Ramos (cell line): ENCODE results near the gene VWC2L.

Source experiments
- in situ Hi-C: fragments of 300-500 bp; cut with MboI; formaldehyde crosslinking; loops from one replicate; pipeline ENCODE4 v1.14.3; 2022; ENCODE audit warnings: low sequenced_read_pairs; ENCODE audit not compliant: unreplicated experiment

VWC2L gene

GRCh38 chr2:214465363-214466146 is 54.7 kb downstream of the VWC2L start:
- in situ Hi-C loops, result no loop called here

GRCh38 chr2:214469728-214470127 is 58.9 kb downstream of the VWC2L start:
- in situ Hi-C loops, result no loop called here

GRCh38 chr2:214471382-214471781 is 60.5 kb downstream of the VWC2L start:
- in situ Hi-C loops, result no loop called here

GRCh38 chr2:214471990-214472389 is 61.1 kb downstream of the VWC2L start:
- in situ Hi-C loops, result no loop called here

- in situ Hi-C loops, result no loop called here
Measured at GRCh38 chr2:214477305-214477704, 66.5 kb downstream of the VWC2L start.

- in situ Hi-C loops, result no loop called here
Measured at GRCh38 chr2:214481204-214481603, 70.3 kb downstream of the VWC2L start.

- in situ Hi-C loops, result no loop called here
Measured at GRCh38 chr2:214482728-214483127, 71.9 kb downstream of the VWC2L start.

GRCh38 chr2:214484239-214484638 is 73.4 kb downstream of the VWC2L start:
- in situ Hi-C loops, result no loop called here

- in situ Hi-C loops, result no loop called here
Measured at GRCh38 chr2:214484701-214485100, 73.8 kb downstream of the VWC2L start.

GRCh38 chr2:214489181-214489580 is 78.3 kb downstream of the VWC2L start:
- in situ Hi-C loops, result no loop called here

- in situ Hi-C loops, result no loop called here
Measured at GRCh38 chr2:214489702-214490101, 78.8 kb downstream of the VWC2L start.

- in situ Hi-C loops, result no loop called here
Measured at GRCh38 chr2:214492152-214492551, 81.3 kb downstream of the VWC2L start.

- in situ Hi-C loops, result no loop called here
Measured at GRCh38 chr2:214492608-214493007, 81.8 kb downstream of the VWC2L start.

- in situ Hi-C loops, result no loop called here
Measured at GRCh38 chr2:214497489-214497888, 86.6 kb downstream of the VWC2L start.

GRCh38 chr2:214503568-214503967 is 92.7 kb downstream of the VWC2L start:
- in situ Hi-C loops, result no loop called here

GRCh38 chr2:214504599-214505376 is 93.9 kb downstream of the VWC2L start:
- in situ Hi-C loops, result no loop called here

GRCh38 chr2:214507032-214507431 is 96.2 kb downstream of the VWC2L start:
- in situ Hi-C loops, result no loop called here

GRCh38 chr2:214514704-214515103 is 103.8 kb downstream of the VWC2L start:
- in situ Hi-C loops, result no loop called here

- in situ Hi-C loops, result no loop called here
Measured at GRCh38 chr2:214515111-214515510, 104.3 kb downstream of the VWC2L start.

GRCh38 chr2:214519258-214519818 is 108.5 kb downstream of the VWC2L start:
- in situ Hi-C loops, result no loop called here

GRCh38 chr2:214529021-214529420 is 118.2 kb downstream of the VWC2L start:
- in situ Hi-C loops, result no loop called here
